H1 (cell line): ENCODE results near the gene PLBD2. TPM values are rescaled to one million over a fixed set of nuclear protein-coding genes. Genes with fewer than 3 reads are reported as not detected.

Experiments
- CTBP2 ChIP-seq: IDR thresholded peaks from 2 replicates; pipeline ENCODE4 v1.7.0; 2011; ENCODE audit warnings: borderline replicate concordance, mild to moderate bottlenecking, moderate library complexity, mixed read lengths, low read length; ENCODE audit not compliant: insufficient read depth, insufficient read length
- polyA plus RNA-seq, 7 experiments: library from polyadenylated mRNA; depleted of rRNA in 3 of 7; stranded (reverse) in 5 of 7; unstranded in 2 of 7; fragments of >200 nt in 5 of 7; fragments of 200-250 nt in 2 of 7; gene quantifications; 1 replicate in 5 of 7; 2 replicates in 1 of 7; 4 replicates in 1 of 7; pipeline versions ENCODE4 v1.2.1 to v1.2.3, GENCODE V29; 2011 to 2013; ENCODE audit warnings: missing spikeins in 2 of 7, mixed read lengths in 2 of 7
- total RNA-seq: library from RNA; stranded (reverse); fragmentation: NEBNext Ultra II Directional; extraction: Animal tissue kit (Norgen Biotek cat#: 25700); gene quantifications from 2 replicates; pipeline ENCODE4 v1.2.1, GENCODE V29; 2021
- TF ChIP-seq, protein P1 (sequence below): IDR thresholded peaks from 2 replicates; pipeline ENCODE4 v1.6.1; 2012; ENCODE audit warnings: inconsistent platforms

The PLBD2 gene
- total and polyA plus RNA-seq, 2 of the 8 experiments (the other 6 are each of a cell fraction or from before 2014, with no cell fraction given): 16.8 to 33.5 TPM

DNA sequence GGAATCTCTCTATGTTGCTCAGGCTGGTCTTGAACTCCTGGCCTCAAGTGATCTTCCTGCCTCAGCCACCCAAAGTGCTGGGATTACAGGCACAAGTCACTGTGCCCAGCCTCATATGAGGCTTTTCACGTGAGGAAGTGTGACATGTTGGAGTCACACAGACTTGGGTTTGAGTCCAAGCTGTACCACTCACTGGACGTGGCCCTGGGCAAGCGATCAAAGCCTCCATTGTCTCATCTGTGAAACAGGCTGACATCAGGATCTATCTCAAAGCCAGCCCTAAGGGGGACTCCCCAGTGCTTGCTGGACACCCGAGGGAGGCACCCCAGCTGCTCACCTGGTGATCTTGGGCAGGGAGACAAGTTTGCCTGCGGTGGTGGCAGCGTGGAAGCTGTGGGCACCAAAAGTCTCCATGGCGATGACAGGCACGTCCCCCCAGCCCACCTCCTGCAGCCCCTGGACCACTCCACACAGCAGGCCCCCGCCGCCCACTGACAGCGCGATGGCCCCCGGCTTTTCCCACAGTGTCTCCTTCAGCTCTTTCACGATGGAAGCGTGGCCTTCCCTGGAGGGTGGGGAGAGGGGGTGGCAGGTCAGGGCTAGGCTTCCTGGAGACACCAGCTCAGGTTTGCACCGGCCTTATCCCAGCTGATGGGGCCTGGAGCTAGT is 38.6 kb downstream of the PLBD2 start (continued):
- no peak for TF ChIP-seq CTBP2
- TF ChIP-seq, protein P1, sequence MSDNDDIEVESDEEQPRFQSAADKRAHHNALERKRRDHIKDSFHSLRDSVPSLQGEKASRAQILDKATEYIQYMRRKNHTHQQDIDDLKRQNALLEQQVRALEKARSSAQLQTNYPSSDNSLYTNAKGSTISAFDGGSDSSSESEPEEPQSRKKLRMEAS: no peak
